ENCODE results near the gene FOXO3. TPM values are rescaled to one million over a fixed set of nuclear protein-coding genes. Genes with fewer than 3 reads are reported as not detected.

Gene FOXO3
- total RNA-seq, 1 donor from 2014 or later, result 16.8 TPM

GRCh38 chr6:108638993-108639392 is 78.3 kb downstream of the FOXO3 start:
- no peak for TF ChIP-seq CTCF (conservative IDR thresholded peaks at IDR 0.05; ENCODE audit: low read depth, low read length)
- DNase-seq (ENCODE audit: low read depth), result no peak

GRCh38 chr6:108640104-108640503 is 79.4 kb downstream of the FOXO3 start:
- no peak for TF ChIP-seq CTCF (conservative IDR thresholded peaks at IDR 0.05; ENCODE audit: low read depth, low read length)
- no peak for DNase-seq (ENCODE audit: low read depth)
- H3K4me3 ChIP-seq (ENCODE audit: low read depth, low read length), result no peak overlapping the region

More at GRCh38 chr6:108638993-108639392, 78.3 kb downstream of the FOXO3 start:
- no peak overlapping the region for H3K4me3 ChIP-seq (ENCODE audit: low read depth, low read length)

GRCh38 chr6:108643184-108643583 is 82.5 kb downstream of the FOXO3 start:
- no peak for DNase-seq (ENCODE audit: low read depth)
- H3K4me3 ChIP-seq (ENCODE audit: low read depth, low read length), result no peak overlapping the region
- TF ChIP-seq CTCF (conservative IDR thresholded peaks at IDR 0.05; ENCODE audit: low read depth, low read length), result no peak

GRCh38 chr6:108644252-108644651 is 83.5 kb downstream of the FOXO3 start:
- no peak overlapping the region for H3K4me3 ChIP-seq (ENCODE audit: low read depth, low read length)
- DNase-seq (ENCODE audit: low read depth), result no peak
- TF ChIP-seq CTCF (conservative IDR thresholded peaks at IDR 0.05; ENCODE audit: low read depth, low read length), result no peak

- no peak overlapping the region for H3K4me3 ChIP-seq (ENCODE audit: low read depth, low read length)
- no peak for DNase-seq (ENCODE audit: low read depth)
- TF ChIP-seq CTCF (conservative IDR thresholded peaks at IDR 0.05; ENCODE audit: low read depth, low read length), result no peak
These were observed 87.5 kb downstream of the FOXO3 start for GRCh38 chr6:108648191-108648590.

GRCh38 chr6:108650325-108650724 is 89.6 kb downstream of the FOXO3 start:
- no peak for DNase-seq (ENCODE audit: low read depth)
- no peak for TF ChIP-seq CTCF (conservative IDR thresholded peaks at IDR 0.05; ENCODE audit: low read depth, low read length)
- no peak overlapping the region for H3K4me3 ChIP-seq (ENCODE audit: low read depth, low read length)

GRCh38 chr6:108650781-108651180 is 90.1 kb downstream of the FOXO3 start:
- no peak for DNase-seq (ENCODE audit: low read depth)
- TF ChIP-seq CTCF (conservative IDR thresholded peaks at IDR 0.05; ENCODE audit: low read depth, low read length), result no peak
- H3K4me3 ChIP-seq (ENCODE audit: low read depth, low read length), result no peak overlapping the region
